IMR-90 (cell line): Measurements from ENCODE around the gene FAM227B. TPM values are rescaled to one million over a fixed set of nuclear protein-coding genes. Genes with fewer than 3 reads are reported as not detected.
A peak's percentile ranks its signal among the peaks of the same experiment; 100 is the strongest.

Experiments used
- ATAC-seq: fragments of 200-7000 bp; cut with Tn5 transposase; 2 replicates; pipeline ENCODE4 v1.9.1; 2020; ENCODE audit warnings: low read depth, mild to moderate bottlenecking, moderate library complexity
- BruUV-seq: library from RNA; stranded (reverse); fragments of 400-500 nt; replicated peaks from 2 replicates; lab custom pipeline; 2021; lab: Mats Ljungman, UMichigan
- CTCF ChIA-PET: fragments of 300-600 bp; formaldehyde crosslinking; extraction: SDS; loops from one replicate; lab custom pipeline; 2021; ENCODE audit warnings: antibody characterized with exemption; lab: Yijun Ruan, JAX
- POLR2A ChIA-PET: fragments of 300-600 bp; sonication (Branson Sonifier 250); formaldehyde crosslinking; loops from one replicate; lab custom pipeline; 2022; ENCODE audit warnings: antibody characterized with exemption; ENCODE audit not compliant: unreplicated experiment; lab: Charles Lee
- DNase-seq: peaks from one replicate; pipeline ENCODE4 v3.0.0; 2013
- H2AFZ ChIP-seq: replicated peaks from 2 replicates; pipeline ENCODE3; 2013; ENCODE audit warnings: low read length, mild to moderate bottlenecking; ENCODE audit not compliant: poor library complexity
- H2AK5ac ChIP-seq: 2 replicates; pipeline ENCODE4 v1.6.1; 2013; ENCODE audit warnings: low read depth, low read length, inconsistent platforms
- H2AK9ac ChIP-seq: replicated peaks from 2 replicates; pipeline ENCODE3; 2013; ENCODE audit warnings: mild to moderate bottlenecking, low read depth, low read length, moderate library complexity; ENCODE audit not compliant: poor library complexity
- H2BK120ac ChIP-seq: 2 replicates; pipeline ENCODE4 v1.6.1; 2013; ENCODE audit warnings: low read depth, low read length, inconsistent platforms
- H2BK15ac ChIP-seq: 3 replicates; pipeline ENCODE4 v1.6.1; 2013; ENCODE audit warnings: low read depth, low read length, inconsistent platforms
- H2BK20ac ChIP-seq: 2 replicates; pipeline ENCODE4 v1.6.1; 2013; ENCODE audit warnings: low read depth, mild to moderate bottlenecking, inconsistent platforms, low read length, moderate library complexity
- H2BK5ac ChIP-seq: 2 replicates; pipeline ENCODE4 v1.6.1; 2013; ENCODE audit warnings: mild to moderate bottlenecking, low read depth, low read length, inconsistent platforms; ENCODE audit not compliant: poor library complexity, severe bottlenecking
- H3K14ac ChIP-seq: replicated peaks from 2 replicates; pipeline ENCODE4 v1.6.1; 2013; ENCODE audit warnings: low read depth, low read length, inconsistent platforms
- H3K18ac ChIP-seq: 2 replicates; pipeline ENCODE4 v1.6.1; 2013; ENCODE audit warnings: low read depth, low read length, control low read depth
- H3K23ac ChIP-seq: 2 replicates; pipeline ENCODE4 v1.6.1; 2013; ENCODE audit warnings: low read depth, low read length, inconsistent platforms
- H3K27ac ChIP-seq: 2 replicates; pipeline ENCODE4 v1.5.1; 2013; ENCODE audit warnings: mild to moderate bottlenecking, control low read depth, low read length; ENCODE audit not compliant: insufficient read depth
- H3K27me3 ChIP-seq: 2 replicates; pipeline ENCODE4 v1.6.1; 2013; ENCODE audit warnings: low read length; ENCODE audit not compliant: control insufficient read depth, insufficient read depth
- H3K36me3 ChIP-seq: 2 replicates; pipeline ENCODE4 v1.6.1; 2013; ENCODE audit warnings: low read length, mixed read lengths; ENCODE audit not compliant: control insufficient read depth, insufficient read depth
- H3K4ac ChIP-seq: 2 replicates; pipeline ENCODE4 v1.6.1; 2013; ENCODE audit warnings: low read depth, low read length, inconsistent platforms
- H3K4me1 ChIP-seq: 2 replicates; pipeline ENCODE4 v1.6.1; 2013; ENCODE audit warnings: low read length, mixed read lengths; ENCODE audit not compliant: control insufficient read depth, insufficient read depth
- H3K4me2 ChIP-seq: 2 replicates; pipeline ENCODE4 v1.6.1; 2013; ENCODE audit warnings: low read depth, mild to moderate bottlenecking, control low read depth, low read length, moderate library complexity
- H3K4me3 ChIP-seq: 2 replicates; pipeline ENCODE4 v1.5.1; 2013; ENCODE audit warnings: low read depth, mild to moderate bottlenecking, control low read depth, low read length, moderate library complexity; ENCODE audit not compliant: insufficient read depth
- H3K56ac ChIP-seq: 2 replicates; pipeline ENCODE4 v1.6.1; 2013; ENCODE audit warnings: low read length, inconsistent platforms; ENCODE audit not compliant: insufficient read depth; ENCODE audit errors: extremely low read depth
- H3K79me1 ChIP-seq, 2 experiments: 2 replicates each; pipeline ENCODE4 v1.6.1; 2013; ENCODE audit warnings: low read length in 2 of 2, inconsistent platforms in 1 of 2, low read depth in 1 of 2
- H3K9ac ChIP-seq: 2 replicates; pipeline ENCODE4 v1.6.1; 2013; ENCODE audit warnings: low read depth, low read length, control low read depth
- H3K9me1 ChIP-seq: 2 replicates; pipeline ENCODE4 v1.6.1; 2013; ENCODE audit warnings: low read length, inconsistent platforms; ENCODE audit not compliant: insufficient read depth
- H3K9me3 ChIP-seq: 2 replicates; pipeline ENCODE4 v1.6.1; 2013; ENCODE audit warnings: low read length; ENCODE audit not compliant: control insufficient read depth, insufficient read depth
- H4K20me1 ChIP-seq: 2 replicates; pipeline ENCODE4 v1.6.1; 2013; ENCODE audit warnings: low read length, inconsistent platforms; ENCODE audit not compliant: insufficient read depth
- H4K5ac ChIP-seq: 2 replicates; pipeline ENCODE4 v1.6.1; 2013; ENCODE audit warnings: mild to moderate bottlenecking, low read depth, low read length, control low read depth
- H4K8ac ChIP-seq, 2 experiments: 2 replicates each; pipeline ENCODE4 v1.6.1; 2013; ENCODE audit warnings: low read depth in 2 of 2, low read length in 2 of 2, control low read depth in 1 of 2, inconsistent platforms in 1 of 2
- H4K91ac ChIP-seq: 2 replicates; pipeline ENCODE4 v1.6.1; 2013; ENCODE audit warnings: low read depth, low read length, inconsistent platforms; ENCODE audit not compliant: insufficient read depth
- BHLHE40 ChIP-seq: fragments of 150-350 bp; IDR thresholded peaks from 2 replicates; pipeline ENCODE4 v1.6.1; 2016; ENCODE audit warnings: mild to moderate bottlenecking, low read depth, low read length
- CEBPB ChIP-seq: IDR thresholded peaks from 2 replicates; pipeline ENCODE4 v1.6.1; 2012; ENCODE audit warnings: low read depth, low read length, improper control_type of control experiment
- FOS ChIP-seq: fragments of 150-350 bp; IDR thresholded peaks from 2 replicates; pipeline ENCODE4 v1.6.1; 2016; ENCODE audit warnings: low read depth, low read length
- RFX5 ChIP-seq: IDR thresholded peaks from 2 replicates; pipeline ENCODE4 v1.8.0; 2012; ENCODE audit warnings: low read depth, mild to moderate bottlenecking, low read length, moderate library complexity
- WGBS, 2 experiments: methylation state at CpG; one replicate each; pipeline versions ENCODE4 v1.1.5 to v1.1.7; 2013; ENCODE audit warnings: missing lambda C conversion rate in 2 of 2; ENCODE audit not compliant: insufficient read length in 1 of 2; ENCODE audit errors: extremely low coverage in 2 of 2; 5-methylcytosine and 5-hydroxymethylcytosine counted together
- dilution Hi-C: fragments of 300-500 bp; cut with HindIII; formaldehyde crosslinking; loops from one replicate; pipeline ENCODE4 v1.14.3; 2018; ENCODE audit warnings: low sequenced_read_pairs; ENCODE audit not compliant: unreplicated experiment
- in situ Hi-C: fragments of 300-500 bp; cut with MboI; formaldehyde crosslinking; loops from 3 replicates; pipeline ENCODE4 v1.14.3; 2019; ENCODE audit warnings: low sequenced_read_pairs, inconsistent platforms, mixed read lengths
- intact Hi-C: fragments of 100-400 bp; cut with micrococcal nuclease; formaldehyde crosslinking; loops from 2 replicates; pipeline ENCODE4 v1.10.0; 2022
- polyA plus RNA-seq, 3 experiments: library from polyadenylated mRNA; depleted of rRNA; stranded (reverse); fragments of >200 nt; gene quantifications; 2 replicates each; pipeline ENCODE4 v1.2.3, GENCODE V29; 2012; ENCODE audit warnings: low replicate concordance in 1 of 3
- total RNA-seq: library from RNA; depleted of rRNA; stranded (reverse); fragments of >200 nt; gene quantifications from 2 replicates; pipeline ENCODE4 v1.2.3, GENCODE V29; 2012
- TF ChIP-seq, protein P1 (sequence below): fragments of 150-350 bp; IDR thresholded peaks from 2 replicates; pipeline ENCODE4 v1.6.1; 2017; ENCODE audit warnings: mild to moderate bottlenecking, antibody characterized with exemption, low read length, low read depth
- TF ChIP-seq, protein P2 (sequence below): conservative IDR thresholded peaks from 2 replicates; pipeline ENCODE4 v1.5.1; 2012; ENCODE audit warnings: mild to moderate bottlenecking, low read depth, low read length, improper control_type of control experiment

The FAM227B gene
- total and polyA plus RNA-seq, 2 of the 4 experiments (the other 2 are of a cell fraction), result 1.8 to 3.0 TPM

DNA sequence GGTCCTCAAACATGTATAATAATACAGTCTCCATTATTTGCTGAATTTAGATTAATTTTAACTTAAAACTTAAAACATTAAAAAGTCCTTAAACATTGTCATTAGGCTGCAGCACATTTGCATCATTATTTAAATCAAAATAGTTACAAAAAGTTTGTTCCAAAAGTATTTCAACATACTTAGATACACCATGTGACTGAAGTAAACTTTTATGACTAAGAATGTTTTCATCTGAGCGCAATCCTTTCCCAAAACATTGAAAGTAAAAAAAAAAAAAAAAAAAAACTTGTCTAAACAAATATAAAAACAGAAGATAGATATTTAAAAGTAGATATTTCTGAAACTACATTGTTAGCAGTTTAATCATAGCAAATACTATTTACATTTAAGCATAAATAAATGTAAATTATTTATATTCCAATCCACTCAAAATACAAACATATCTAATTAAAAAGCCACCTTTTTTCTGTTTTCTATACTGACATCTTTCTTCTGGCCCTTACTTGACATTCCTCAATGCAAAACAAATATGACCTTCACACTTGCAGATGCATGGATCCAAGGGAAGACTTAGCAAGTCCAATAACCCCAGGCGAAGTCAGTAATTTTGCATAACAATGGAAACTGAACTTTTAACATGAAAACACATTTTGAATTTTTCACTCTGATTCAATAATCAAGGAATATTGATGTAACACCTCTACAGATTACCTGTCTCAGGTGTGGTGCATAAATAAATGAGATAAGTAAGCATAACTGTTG, 10.3 kb downstream of the FAM227B start:
- Histone ChIP-seq H3K9ac (no peak overlapping the region), H4K5ac (no peak overlapping the region), H3K18ac (no peak overlapping the region), H3K23ac (no peak overlapping the region), H2AK9ac (no peak overlapping the region), H3K9me1 (no peaks in the 10 kb centered on the region), H2AK5ac (no peak overlapping the region), H2BK120ac (no peak overlapping the region), H3K14ac (no peak overlapping the region), H3K79me1 (no peaks in the 10 kb centered on the region), H3K56ac (no peak overlapping the region), H3K4me3 (no peak overlapping the region), H3K4me2 (no peak overlapping the region), H3K36me3 (no peaks in the 10 kb centered on the region), H4K20me1 (no peaks in the 10 kb centered on the region), H4K91ac (no peak overlapping the region), H3K4me1 (no peaks in the 10 kb centered on the region; the same call in 1 of the 2 replicates), H2AFZ (no peak overlapping the region), H3K9me3 (peaks cover 12% of the 10 kb centered on the region), H4K8ac (no peak overlapping the region), H2BK20ac (no peak overlapping the region), H2BK15ac (no peak overlapping the region), H3K4ac (no peak overlapping the region), H3K27me3 (no peaks in the 10 kb centered on the region), H3K27ac (no peak overlapping the region), H2BK5ac (no peak overlapping the region)
- no CpG with 5 or more reads among the region's 2 CpGs for WGBS, 2 experiments
- dilution Hi-C loops (no loop called here), intact Hi-C loops (no loop called here), in situ Hi-C loops (loop anchor here (25.0 kb wide), 1 partner anchor 373 kb away; no protein-coding TSS in a partner anchor)
- CTCF ChIA-PET, result no interaction called here
- DNase-seq (no peak), ATAC-seq (no peak)
- POLR2A ChIA-PET, result no interaction called here
- no TSS peak for BruUV-seq
- TF ChIP-seq RFX5 (no peak), BHLHE40 (no peak), CEBPB (0 out of 2 replicates have a peak, but pooled peaks have one; percentile 31), FOS (no peak)
- TF ChIP-seq, protein P1, sequence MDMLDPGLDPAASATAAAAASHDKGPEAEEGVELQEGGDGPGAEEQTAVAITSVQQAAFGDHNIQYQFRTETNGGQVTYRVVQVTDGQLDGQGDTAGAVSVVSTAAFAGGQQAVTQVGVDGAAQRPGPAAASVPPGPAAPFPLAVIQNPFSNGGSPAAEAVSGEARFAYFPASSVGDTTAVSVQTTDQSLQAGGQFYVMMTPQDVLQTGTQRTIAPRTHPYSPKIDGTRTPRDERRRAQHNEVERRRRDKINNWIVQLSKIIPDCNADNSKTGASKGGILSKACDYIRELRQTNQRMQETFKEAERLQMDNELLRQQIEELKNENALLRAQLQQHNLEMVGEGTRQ, result peak; percentile 34; the same call in 1 of the 2 replicates
- TF ChIP-seq, protein P2, sequence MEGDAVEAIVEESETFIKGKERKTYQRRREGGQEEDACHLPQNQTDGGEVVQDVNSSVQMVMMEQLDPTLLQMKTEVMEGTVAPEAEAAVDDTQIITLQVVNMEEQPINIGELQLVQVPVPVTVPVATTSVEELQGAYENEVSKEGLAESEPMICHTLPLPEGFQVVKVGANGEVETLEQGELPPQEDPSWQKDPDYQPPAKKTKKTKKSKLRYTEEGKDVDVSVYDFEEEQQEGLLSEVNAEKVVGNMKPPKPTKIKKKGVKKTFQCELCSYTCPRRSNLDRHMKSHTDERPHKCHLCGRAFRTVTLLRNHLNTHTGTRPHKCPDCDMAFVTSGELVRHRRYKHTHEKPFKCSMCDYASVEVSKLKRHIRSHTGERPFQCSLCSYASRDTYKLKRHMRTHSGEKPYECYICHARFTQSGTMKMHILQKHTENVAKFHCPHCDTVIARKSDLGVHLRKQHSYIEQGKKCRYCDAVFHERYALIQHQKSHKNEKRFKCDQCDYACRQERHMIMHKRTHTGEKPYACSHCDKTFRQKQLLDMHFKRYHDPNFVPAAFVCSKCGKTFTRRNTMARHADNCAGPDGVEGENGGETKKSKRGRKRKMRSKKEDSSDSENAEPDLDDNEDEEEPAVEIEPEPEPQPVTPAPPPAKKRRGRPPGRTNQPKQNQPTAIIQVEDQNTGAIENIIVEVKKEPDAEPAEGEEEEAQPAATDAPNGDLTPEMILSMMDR, result no peak
